LHCN-M2 (cell line): ENCODE data around the gene USP1. TPM values are rescaled to one million over a fixed set of nuclear protein-coding genes. Genes with fewer than 3 reads are reported as not detected.

Source experiments
- DNase-seq: peaks from one replicate; pipeline ENCODE4 v3.0.0-alpha.2; 2012; ENCODE audit warnings: low read depth
- polyA plus RNA-seq: library from polyadenylated mRNA; unstranded; fragments of >200 nt; gene quantifications from one replicate; pipeline ENCODE4 v1.2.1, GENCODE V29; 2012; ENCODE audit warnings: missing spikeins
- total RNA-seq: library from RNA; depleted of rRNA; stranded (reverse); fragments of >200 nt; gene quantifications from 2 replicates; pipeline ENCODE4 v1.2.3, GENCODE V29; 2014; rRNA removed

Gene USP1, protein sequence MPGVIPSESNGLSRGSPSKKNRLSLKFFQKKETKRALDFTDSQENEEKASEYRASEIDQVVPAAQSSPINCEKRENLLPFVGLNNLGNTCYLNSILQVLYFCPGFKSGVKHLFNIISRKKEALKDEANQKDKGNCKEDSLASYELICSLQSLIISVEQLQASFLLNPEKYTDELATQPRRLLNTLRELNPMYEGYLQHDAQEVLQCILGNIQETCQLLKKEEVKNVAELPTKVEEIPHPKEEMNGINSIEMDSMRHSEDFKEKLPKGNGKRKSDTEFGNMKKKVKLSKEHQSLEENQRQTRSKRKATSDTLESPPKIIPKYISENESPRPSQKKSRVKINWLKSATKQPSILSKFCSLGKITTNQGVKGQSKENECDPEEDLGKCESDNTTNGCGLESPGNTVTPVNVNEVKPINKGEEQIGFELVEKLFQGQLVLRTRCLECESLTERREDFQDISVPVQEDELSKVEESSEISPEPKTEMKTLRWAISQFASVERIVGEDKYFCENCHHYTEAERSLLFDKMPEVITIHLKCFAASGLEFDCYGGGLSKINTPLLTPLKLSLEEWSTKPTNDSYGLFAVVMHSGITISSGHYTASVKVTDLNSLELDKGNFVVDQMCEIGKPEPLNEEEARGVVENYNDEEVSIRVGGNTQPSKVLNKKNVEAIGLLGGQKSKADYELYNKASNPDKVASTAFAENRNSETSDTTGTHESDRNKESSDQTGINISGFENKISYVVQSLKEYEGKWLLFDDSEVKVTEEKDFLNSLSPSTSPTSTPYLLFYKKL
- total RNA-seq: 49.2 and 54.9 TPM in 2 replicates
- polyA plus RNA-seq: 10.8 TPM

DNA sequence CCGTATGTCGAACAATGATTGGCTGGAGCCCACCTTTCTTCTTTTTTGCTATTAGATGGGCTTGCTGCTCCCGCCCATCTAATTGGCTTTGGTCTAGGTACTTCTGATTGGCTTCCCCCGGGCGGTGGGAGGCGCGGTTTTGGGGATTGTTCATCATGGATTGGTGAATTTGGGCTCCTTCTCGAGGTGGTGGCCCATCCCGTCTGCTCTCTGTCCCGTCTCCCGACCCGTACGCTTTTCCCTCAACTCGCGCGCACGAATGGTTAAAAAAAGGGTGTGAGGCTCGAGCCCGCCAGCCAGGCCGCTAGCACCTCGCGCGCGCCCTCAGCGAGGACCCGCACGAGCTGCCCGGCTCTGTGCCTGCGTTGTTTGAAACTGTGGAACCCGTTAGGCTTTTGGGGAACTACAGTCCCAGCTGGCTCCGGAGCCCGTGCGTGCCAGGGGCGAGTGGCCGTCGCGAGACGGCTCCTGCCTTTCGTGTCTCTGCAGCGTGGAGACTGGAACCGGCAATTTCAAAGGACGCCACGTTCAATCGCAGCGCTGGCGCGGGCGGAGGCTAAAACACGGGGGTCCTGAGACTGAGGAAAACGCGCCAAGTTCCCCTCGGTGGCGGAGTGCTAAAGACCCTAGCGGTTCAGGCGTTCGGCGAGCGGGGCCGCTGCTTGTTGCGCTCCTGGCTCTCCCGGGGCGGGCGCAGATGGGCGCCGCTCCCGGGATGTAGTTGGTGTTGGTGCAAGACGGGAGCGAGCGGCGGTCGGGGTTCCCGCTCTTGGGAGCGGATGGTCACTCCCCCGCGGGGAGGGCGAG lies at the start of gene USP1:
Gene USP1, plus strand, starts transcription at position 584 of the 807 bp plus-strand sequence. CDS start 2,819 bp downstream, outside the sequence.
- DNase-seq: peak; percentile 100

DNA sequence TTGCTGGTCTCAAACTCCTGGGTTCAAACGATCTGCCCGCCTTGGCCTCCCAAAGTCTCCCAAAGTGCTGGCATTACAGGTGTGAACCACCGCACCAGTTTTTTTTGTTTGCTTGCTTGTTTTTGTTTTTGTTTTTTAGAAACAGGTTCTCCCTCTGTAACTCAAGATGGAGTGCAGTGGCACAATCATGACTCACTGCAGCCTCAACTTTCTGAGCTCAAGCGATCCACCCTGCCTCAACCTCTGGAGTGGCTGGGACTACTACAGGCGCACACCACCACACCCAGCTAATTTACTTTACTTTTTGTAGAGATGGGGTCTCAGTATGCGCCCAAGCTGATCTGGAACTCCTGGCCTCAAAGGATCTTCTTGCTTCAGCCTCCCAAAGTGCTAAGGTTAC lies 47.3 kb upstream of the USP1 start:
- no peak for DNase-seq

DNA sequence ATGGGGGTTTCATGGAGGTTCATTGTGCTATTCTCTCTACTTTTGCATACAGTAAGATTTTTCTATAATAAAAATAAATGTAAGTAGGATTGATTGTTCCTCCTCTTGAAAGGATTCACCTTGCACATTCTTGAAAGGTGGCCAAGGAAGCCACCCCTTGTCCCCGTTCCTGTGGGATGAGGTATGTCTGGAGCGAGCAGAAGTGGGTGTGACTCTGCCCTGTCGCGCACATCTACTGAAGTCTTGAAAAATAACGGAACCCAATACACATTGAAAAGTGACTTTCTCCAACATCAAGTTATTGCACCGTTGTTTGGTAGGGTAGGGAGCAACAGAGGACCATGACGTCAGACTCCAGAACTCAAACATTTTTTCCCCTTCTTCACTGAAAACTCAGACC lies 46.8 kb upstream of the USP1 start:
- no peak for DNase-seq

DNA sequence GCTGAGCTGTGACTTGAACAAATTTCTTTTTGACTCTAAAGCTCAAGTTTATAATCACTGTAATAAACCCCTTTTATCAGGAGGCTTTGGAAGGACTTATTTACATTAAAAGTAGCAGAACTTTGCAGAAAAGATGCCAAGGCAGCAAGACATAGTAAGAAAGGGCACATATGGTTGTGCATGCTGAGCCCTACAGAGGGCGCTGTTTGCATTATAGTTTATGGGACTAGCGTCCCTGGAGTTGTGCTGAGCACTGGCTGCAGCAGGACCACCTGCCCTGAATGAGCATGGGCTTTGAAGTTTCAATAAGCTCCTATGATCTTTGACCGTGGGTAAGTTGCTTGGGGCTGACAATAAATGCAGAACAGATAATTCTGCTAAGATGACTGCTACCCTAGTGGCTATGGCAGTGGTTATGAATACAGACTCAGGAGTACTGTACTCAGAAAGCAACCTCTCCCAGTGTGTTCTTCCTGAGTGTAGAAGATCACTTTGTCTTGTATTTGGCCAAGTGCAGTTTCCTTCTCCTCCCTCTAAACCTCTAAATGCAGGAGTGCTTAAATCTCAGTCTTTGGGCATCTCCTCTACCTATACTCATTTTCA lies 45.4 kb upstream of the USP1 start:
- DNase-seq: peak; percentile 27

DNA sequence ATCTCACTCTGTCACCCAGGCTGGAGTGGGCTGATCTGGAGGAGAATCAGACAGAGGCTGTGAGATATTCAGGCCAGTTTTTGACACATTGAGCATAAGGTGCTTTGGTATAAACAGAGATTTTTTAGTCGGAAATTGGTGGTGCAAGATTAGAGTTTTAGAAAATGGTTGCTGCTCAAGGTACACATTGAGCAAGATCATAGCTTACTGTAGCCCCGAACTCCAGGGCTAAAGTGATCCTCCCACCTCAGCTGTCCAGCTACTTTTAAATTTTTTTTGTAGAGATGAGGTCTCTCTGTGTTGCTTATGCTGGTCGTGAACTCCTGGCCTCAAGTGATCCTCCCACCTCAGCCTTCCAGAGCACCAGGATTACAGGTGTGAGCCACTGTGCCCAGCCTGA lies 43.9 kb upstream of the USP1 start:
- DNase-seq: no peak

DNA sequence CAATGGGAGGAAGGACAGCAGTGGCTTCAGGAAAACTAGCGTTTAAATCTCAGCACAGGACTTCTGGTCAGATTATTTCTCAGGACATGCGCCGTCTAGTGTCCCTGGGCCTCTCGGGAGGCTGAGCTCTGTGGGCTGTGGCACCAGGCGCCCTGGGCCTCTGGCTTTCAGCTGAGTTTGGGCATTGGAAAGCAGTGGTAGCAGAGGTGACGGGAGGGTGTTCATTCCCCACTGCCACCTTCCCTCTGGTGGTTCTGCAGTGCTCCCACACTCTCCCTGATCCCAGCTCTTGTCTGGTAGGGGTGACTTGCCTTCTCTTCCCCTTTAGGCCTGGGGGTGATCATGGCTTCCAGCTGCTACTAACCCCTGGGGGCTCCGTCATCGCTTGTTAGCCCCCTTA lies 42.2 kb upstream of the USP1 start:
- no peak for DNase-seq

DNA sequence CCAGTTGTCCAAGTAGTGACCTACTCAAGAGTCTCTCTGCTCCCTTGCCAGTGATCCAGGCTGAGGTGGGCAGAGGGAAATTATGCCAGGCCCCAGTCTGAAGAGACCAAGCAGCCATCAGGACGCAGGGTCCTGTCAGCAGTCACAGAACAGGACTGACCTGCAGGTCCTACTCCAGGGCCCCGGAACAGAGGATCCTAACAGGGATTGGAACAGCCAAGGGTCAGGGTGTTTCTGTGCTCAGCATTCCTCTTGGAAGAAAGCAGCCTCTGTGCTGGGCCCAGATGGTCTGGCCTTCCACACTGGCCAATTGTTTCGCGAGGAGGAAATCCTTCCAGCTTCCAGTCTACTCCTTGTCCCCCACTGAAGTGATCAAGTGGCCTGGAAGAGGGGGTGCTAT lies 41.6 kb upstream of the USP1 start:
- DNase-seq: no peak

DNA sequence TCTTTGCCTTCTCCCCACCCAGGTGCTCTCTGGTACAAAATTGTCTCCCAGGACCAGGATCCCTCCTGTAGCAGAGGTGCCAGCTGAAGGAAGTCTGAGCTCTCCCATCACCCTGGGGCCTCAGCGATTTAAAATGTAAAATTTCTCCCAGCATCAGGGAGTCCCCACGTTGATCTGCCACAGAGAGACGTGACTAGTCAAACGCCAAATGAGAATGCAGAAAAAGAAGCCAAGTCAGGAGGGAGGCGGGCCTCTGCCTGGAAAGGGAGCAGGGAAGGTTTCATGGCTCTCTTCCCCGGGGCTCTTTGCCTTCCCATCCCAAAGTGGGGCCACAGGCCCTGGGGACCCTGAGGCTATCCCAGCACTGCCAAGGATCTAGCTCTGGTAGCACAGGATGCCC lies 40.0 kb upstream of the USP1 start:
- DNase-seq: no peak

DNA sequence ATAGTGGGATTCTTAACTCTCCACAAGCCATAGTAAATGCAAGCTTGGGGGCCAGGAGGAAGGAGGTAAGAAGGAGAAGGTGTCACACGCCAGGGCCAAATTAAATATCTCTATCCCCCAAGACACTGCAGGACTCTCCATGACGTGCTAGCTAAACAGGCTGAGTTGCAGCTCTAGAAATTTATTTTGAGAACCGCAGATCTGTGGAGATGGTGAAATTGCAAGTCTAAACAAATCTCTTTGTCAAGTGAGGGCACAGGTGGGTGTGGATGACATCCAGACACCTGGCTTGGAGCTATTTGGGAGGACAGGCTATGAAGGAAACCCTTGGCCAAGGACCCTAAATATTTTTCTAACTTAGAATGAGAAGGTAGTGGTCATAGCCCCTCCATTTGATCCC lies 39.5 kb upstream of the USP1 start:
- DNase-seq: no peak

DNA sequence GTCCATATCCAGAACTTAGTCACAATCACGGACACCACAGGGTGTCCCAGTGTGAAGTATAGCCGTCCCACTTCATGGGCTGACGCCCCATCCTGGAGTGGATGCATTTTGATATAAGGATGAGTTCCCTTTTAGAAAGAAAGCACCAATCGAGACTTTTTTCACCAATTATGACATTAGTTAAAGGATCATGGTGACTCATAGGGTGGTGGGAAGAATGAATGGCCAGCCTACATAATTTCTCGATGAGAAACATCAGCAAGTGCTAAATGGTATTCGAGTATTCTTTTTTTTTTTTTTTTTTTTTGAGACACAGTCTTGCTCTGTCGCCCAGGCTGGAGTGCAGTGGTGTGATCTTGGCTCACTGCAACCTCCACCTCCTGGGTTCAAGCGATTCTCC lies 38.5 kb upstream of the USP1 start:
- DNase-seq: peak; percentile 77

DNA sequence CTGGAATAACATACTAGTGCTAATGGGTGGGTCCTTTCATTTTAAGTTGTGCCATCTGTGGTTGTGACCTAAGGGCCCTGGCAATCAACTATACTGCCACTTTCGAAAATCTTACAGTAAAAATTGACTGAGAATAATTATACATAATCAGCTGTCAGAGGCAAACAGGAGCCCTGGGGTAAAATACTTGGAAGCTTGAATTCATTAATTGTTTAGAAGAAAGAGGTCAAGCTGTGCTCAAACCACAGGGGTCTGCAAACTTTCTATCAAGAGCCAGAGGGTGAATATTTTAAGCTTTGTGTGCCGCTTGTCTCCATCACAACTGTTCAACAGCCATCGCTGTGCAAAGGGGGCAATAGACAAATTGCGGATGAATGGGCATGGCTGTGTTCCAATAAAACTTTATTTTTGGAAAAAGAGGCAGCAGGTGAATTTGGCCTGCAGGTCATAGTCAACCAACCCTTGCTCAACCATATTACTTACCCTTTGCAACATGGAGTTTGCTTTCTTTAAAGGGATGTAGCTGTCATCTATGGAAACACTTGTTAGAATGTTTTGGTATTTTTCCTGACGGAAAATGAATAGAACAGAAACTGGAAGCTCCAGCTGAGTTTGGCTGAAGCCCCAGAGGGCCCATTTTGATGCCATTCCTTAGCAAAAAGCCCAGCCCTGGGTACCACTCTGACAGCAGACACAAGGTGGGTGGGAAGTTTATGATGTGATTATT lies 35.7 kb upstream of the USP1 start:
- DNase-seq: no peak

DNA sequence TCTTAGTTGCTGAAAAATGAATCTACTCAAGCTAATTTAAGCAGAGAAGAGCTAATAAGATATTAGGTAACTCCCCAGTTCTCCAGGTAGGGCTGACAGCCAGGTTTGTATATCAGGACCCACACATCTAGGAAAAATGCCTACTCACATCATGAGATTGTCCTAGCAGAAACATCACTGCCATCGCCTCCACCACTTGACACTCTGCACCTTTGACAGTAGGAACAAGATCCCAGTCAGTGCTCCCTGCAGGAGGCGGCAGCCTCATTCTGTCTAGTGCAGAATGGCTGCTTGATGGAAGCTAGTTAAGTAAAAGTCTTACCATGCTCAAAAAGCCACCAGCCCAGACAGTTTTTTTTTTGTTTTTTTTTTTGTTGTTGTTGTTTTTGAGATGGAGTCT lies 31.6 kb upstream of the USP1 start:
- no peak for DNase-seq

DNA sequence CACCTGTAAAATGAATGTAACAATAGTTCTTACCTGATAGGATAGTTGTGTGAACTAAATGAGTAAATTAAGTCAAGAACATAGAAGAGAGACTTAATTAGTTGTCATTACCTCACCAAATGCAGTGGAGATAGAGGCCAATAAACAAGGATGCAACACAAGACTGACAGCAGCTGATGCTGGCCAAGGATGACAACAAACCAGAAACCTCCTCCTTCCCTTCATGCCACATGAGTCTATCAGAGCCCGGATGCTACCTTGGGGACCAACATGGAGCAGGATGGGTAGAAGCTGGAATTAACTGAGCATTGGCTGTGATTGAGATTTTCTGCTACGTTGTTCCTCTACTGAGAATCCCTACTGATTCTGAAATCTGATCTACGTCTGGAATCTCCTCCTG lies 30.3 kb upstream of the USP1 start:
- DNase-seq: no peak

DNA sequence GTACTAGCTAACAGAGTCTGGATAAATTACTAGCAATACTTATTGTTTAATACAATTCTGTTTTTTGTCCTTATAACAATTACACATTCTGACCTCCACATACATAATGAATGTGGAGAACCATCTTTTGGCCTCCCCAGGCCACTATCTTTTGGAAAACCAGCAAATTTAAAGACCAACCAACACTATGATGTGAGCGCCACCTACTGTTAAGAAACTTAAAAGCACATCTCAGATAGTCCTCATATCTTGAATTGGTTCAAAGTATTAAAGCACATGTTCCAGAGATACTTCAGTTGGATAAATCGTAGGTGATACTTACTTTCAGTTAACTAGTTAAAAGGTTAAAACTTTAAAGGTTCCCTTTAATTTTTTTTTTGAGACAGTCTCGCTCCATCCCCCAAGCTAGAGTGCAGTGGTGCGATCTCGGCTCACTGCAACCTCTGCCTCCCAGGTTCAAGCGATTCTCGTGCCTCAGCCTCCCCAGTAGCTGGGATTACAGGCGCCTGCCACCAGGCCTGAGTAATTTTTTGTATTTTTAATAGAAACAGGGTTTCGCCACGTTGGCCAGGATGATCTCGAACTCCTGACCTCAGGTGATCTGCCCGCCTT lies 29.3 kb upstream of the USP1 start:
- peak; percentile 54 for DNase-seq

DNA sequence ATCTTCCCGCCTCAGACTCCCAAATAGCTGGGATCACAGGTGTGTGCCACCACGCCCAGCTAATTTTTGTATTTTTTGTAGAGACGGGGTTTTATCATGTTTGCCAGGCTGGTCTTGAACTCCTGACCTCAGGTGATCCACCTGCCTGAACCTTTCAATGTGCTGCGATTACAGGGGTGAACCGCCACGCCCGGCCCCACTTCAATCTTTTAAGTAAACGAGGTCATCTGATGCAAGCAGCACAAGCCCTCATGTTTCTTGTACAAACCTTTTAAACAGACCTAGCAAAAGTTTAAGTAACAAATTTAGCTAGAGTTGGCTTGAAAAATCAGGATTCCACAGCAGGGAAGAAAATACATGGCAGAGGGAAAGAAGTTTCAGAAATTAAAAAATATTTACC lies 21.2 kb upstream of the USP1 start:
- DNase-seq: no peak

DNA sequence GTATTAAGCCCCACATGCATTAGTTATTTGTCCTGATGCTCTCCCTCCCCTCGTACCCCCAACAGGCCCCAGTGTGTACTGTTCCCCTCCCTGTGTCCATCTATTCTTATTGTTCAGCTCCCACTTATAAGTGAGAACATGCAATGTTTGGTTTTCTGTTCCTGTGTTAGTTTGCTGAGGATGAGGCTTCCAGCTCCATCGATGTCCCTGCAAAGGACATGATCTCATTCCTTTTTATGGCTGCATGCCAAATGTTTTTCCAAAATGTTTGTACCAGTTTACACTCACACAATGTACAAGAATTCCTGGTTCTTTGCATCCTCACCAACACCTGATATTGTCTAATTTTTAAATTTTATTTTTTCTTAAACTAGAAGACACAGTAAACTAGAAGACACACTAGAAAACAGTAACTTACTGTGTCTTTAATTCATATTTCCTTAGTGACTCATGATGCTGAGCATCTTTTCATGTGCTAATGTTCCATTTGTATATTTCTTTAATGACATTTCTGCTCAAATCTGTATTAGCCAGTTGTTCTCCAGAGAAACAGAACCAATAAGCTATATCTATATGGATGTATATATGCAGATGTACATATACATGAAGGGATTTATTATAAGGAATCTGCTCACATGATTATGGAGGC lies 19.4 kb upstream of the USP1 start:
- DNase-seq: no peak

DNA sequence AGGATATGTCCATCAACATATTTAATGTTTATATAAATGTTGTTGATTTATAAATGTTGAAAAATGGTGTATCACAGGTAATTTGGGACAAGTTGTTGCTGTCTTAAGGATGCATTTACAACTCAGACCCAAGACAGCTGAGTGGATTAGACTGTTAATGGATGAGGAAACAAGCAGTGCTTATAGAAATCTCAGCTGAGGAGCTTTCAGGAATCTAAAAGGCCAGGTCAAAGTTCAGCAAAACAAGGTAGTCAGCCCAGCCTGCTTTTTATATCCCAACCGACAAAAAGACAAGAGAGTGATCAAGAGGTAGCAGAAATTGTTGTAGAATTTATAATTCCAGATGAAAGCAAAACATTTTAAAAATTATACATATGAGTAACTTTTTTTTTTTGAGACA lies 16.6 kb upstream of the USP1 start:
- no peak for DNase-seq

DNA sequence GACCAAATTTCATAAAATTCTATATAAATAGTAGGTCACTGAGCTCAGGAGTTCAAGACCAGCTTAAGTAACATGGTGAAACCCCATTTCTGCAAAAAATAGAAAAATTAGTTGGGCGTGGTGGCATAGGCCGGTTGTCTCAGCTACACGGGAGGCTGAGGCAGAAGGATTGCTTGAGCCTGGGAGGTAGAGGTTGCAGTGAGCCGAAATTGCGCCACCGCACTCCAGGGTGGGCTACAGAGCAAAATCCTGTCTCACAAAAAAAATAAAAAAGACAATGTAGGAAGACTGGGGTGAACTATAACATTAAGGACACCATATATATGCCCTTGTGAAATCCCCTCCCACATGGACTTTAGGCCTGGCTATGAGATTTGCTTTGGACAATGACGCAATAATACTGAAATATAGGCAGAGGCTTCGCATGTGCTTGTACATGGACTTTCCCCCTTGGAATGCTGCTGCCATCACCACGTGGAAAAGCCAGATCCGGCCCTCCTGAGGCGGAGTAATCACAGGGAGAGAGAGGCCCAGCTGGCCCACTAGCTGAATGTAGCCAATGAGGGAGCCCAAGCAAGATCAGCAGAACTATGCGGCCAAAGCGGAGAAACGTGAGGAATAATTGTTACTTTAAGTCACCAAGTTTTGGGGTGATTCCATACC lies 13.1 kb upstream of the USP1 start:
- DNase-seq: no peak

DNA sequence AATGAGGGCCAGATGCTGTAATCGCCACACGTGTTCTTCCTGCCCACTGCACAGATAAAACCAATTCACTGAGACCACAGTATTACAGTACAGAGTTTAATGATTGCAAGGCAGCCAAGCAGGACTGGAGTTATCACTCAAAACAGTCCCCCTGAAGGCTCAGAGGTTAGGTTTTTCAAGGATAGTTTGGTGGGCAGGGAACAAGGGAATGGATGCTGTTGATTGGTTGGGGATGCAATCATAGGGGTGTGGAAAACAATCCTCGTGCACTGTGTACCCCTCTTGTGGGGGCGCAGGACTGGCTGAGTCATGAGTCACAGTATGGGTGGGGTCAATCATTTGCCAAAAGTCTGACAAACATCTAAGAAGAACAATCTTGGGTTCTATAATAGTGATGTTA lies 12.4 kb upstream of the USP1 start:
- no peak for DNase-seq

DNA sequence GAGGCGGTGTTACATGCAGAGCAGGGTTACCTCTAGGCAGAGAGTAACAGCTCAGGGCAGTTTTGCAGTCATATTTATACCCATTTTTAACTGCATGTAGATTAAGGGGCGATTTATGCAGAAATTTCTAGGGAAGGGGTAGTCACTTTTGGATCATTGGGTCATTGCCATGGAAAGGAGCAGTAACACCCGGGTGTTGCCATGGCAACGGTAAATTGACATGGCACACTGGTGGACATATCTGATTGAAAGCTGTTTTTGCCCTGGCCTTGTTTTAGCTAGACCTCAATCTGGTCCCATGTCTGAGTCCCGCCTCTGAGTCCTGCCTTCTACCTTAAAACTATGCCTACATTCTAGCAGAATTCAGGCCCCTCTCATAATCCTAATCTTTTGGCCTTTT lies 11.8 kb upstream of the USP1 start:
- no peak for DNase-seq
